Liver (tissue), 9 donors: Measurements from ENCODE around the gene MTM1. TPM values are rescaled to one million over a fixed set of nuclear protein-coding genes. Genes with fewer than 3 reads are reported as not detected.

Experiments used
- DNase-seq: peaks from one replicate; pipeline ENCODE4 v3.0.0-alpha.2; 2017; ENCODE audit warnings: low spot score
- H3K27ac ChIP-seq, 2 donors: one replicate each; pipeline ENCODE4 v1.7.0; 2013; ENCODE audit warnings: inconsistent platforms in 2 of 2, low read length in 2 of 2, control low read depth in 1 of 2, low read depth in 1 of 2, mild to moderate bottlenecking in 1 of 2
- H3K27me3 ChIP-seq, 4 donors: one replicate each; pipeline versions ENCODE4 v1.6.1 to v1.7.0; 2013; ENCODE audit warnings: low read length in 3 of 4, inconsistent platforms in 1 of 4, mild to moderate bottlenecking in 1 of 4, moderate library complexity in 1 of 4; ENCODE audit not compliant: control insufficient read depth in 4 of 4, insufficient read depth in 4 of 4
- H3K36me3 ChIP-seq, 4 donors: one replicate each; pipeline versions ENCODE4 v1.6.1 to v1.7.0; 2013; ENCODE audit warnings: low read length in 3 of 4, mild to moderate bottlenecking in 3 of 4, low read depth in 1 of 4, moderate library complexity in 1 of 4; ENCODE audit not compliant: control insufficient read depth in 4 of 4, insufficient read depth in 3 of 4
- H3K4me1 ChIP-seq, 4 donors: one replicate each; pipeline versions ENCODE4 v1.6.1 to v1.7.0; 2013; ENCODE audit warnings: low read length in 3 of 4, mild to moderate bottlenecking in 3 of 4, moderate library complexity in 1 of 4; ENCODE audit not compliant: control insufficient read depth in 4 of 4, insufficient read depth in 4 of 4
- H3K4me3 ChIP-seq, 3 donors: one replicate each; pipeline versions ENCODE4 v1.6.1 to v1.7.0; 2013; ENCODE audit warnings: low read length in 3 of 3, control low read depth in 1 of 3, low read depth in 1 of 3, mild to moderate bottlenecking in 1 of 3
- H3K9ac ChIP-seq, 2 donors: one replicate each; pipeline ENCODE4 v1.7.0; 2013; ENCODE audit warnings: low read length in 2 of 2, mild to moderate bottlenecking in 2 of 2, moderate library complexity in 2 of 2, control low read depth in 1 of 2, low read depth in 1 of 2
- H3K9me3 ChIP-seq, 4 donors: one replicate each; pipeline versions ENCODE4 v1.6.1 to v1.7.0; 2013; ENCODE audit warnings: low read length in 3 of 4; ENCODE audit not compliant: control insufficient read depth in 4 of 4
- EGR1 ChIP-seq, 2 donors: IDR thresholded peaks; 2 replicates each; pipeline ENCODE4 v1.6.1; 2016 to 2018; ENCODE audit warnings: antibody characterized with exemption in 2 of 2, low read depth in 2 of 2
- FOXA1 ChIP-seq: IDR thresholded peaks from 2 replicates; pipeline ENCODE4 v1.6.1; 2016; ENCODE audit warnings: antibody characterized with exemption
- FOXA2 ChIP-seq: IDR thresholded peaks from 2 replicates; pipeline ENCODE4 v1.6.1; 2016; ENCODE audit warnings: antibody characterized with exemption
- GABPA ChIP-seq, 2 donors: IDR thresholded peaks in 1 of 2; conservative IDR thresholded peaks in 1 of 2; 2 replicates each; pipeline ENCODE4 v1.6.1; 2016; ENCODE audit warnings: antibody characterized with exemption in 2 of 2, mild to moderate bottlenecking in 1 of 2, moderate library complexity in 1 of 2
- HNF4A ChIP-seq, 2 donors: conservative IDR thresholded peaks; 2 replicates each; pipeline ENCODE4 v1.6.1; 2016; ENCODE audit warnings: antibody characterized with exemption in 2 of 2, mild to moderate bottlenecking in 2 of 2
- HNF4G ChIP-seq: IDR thresholded peaks from 2 replicates; pipeline ENCODE4 v1.6.1; 2016; ENCODE audit warnings: antibody characterized with exemption
- JUND ChIP-seq, 2 donors: IDR thresholded peaks; 2 replicates each; pipeline ENCODE4 v1.6.1; 2016; ENCODE audit warnings: antibody characterized with exemption in 2 of 2
- NR2F2 ChIP-seq: IDR thresholded peaks from 2 replicates; pipeline ENCODE4 v1.6.1; 2016; ENCODE audit warnings: antibody characterized with exemption
- RAD21 ChIP-seq, 2 donors: IDR thresholded peaks; 2 replicates each; pipeline ENCODE4 v1.6.1; 2016; ENCODE audit warnings: antibody characterized with exemption in 2 of 2, mild to moderate bottlenecking in 2 of 2
- REST ChIP-seq: IDR thresholded peaks from 2 replicates; pipeline ENCODE4 v1.6.1; 2016; ENCODE audit warnings: antibody characterized with exemption, mild to moderate bottlenecking
- RXRA ChIP-seq, 2 donors: IDR thresholded peaks; 2 replicates each; pipeline ENCODE4 v1.6.1; 2017 to 2018; ENCODE audit warnings: antibody characterized with exemption in 2 of 2, mild to moderate bottlenecking in 1 of 2
- SP1 ChIP-seq: IDR thresholded peaks from 2 replicates; pipeline ENCODE4 v1.6.1; 2018; ENCODE audit warnings: antibody characterized with exemption, mild to moderate bottlenecking
- TAF1 ChIP-seq: conservative IDR thresholded peaks from 2 replicates; pipeline ENCODE4 v1.6.1; 2016; ENCODE audit warnings: antibody characterized with exemption, mild to moderate bottlenecking
- YY1 ChIP-seq: IDR thresholded peaks from 2 replicates; pipeline ENCODE4 v1.6.1; 2016; ENCODE audit warnings: antibody characterized with exemption, mild to moderate bottlenecking
- WGBS: extraction: QIAGEN DNeasy Blood & Tissue Kit; methylation state at CpG from one replicate; pipeline ENCODE4 v1.1.7; 2013; 5-methylcytosine and 5-hydroxymethylcytosine counted together
- polyA plus RNA-seq, 2 donors: library from polyadenylated mRNA; stranded (reverse) in 1 of 2; unstranded in 1 of 2; fragments of 200-250 nt in 1 of 2; fragments of >200 nt in 1 of 2; fragmentation: Nextera tagmentation in 1 of 2; extraction: Ambion mirVana in 1 of 2; gene quantifications; one replicate each; pipeline versions ENCODE4 v1.2.1 to v1.2.3, GENCODE V29; 2013 to 2015
- total RNA-seq, 2 donors: library from RNA; depleted of rRNA; stranded (reverse); fragments of >200 nt; gene quantifications; one replicate each; pipeline ENCODE4 v1.2.3, GENCODE V29; 2014
- TF ChIP-seq, protein P1 (sequence below): fragments of 150-350 bp; IDR thresholded peaks from 2 replicates; pipeline ENCODE4 v1.5.1; 2017; ENCODE audit warnings: improper control_type of control experiment, low read depth, low read length; ENCODE audit not compliant: missing input control
- TF ChIP-seq, protein P2 (sequence below): IDR thresholded peaks from 2 replicates; pipeline ENCODE4 v1.6.1; 2016; ENCODE audit warnings: antibody characterized with exemption
- TF ChIP-seq, protein P3 (sequence below): IDR thresholded peaks from 2 replicates; pipeline ENCODE4 v1.6.1; 2016; ENCODE audit warnings: antibody characterized with exemption
- donor health status: healthy.
- donor health status: healthy.
- donor health status: healthy.
- donor health status: healthy.
- donor health status: healthy.

Gene MTM1
- total and polyA plus RNA-seq, 4 donors: 5.9 to 21.2 (median 11.4) TPM

DNA sequence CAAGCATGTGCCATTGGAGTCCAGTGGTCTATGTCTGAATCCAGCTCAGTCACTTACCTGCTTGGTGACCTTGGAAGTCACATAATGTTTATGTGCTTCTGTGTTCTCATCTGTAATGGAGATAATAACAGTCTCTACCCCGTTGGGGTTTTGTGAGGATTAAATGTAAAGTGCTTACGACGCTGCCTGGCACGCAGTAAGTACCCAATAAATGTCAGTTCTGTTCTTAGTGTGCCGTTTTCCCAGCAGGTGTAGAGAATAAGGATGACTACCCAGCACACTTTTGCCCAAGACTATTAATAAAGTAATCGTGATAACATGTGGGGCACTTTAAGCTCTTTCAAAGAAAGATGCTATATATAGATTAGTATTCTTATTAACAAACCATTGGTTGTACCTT is 56.7 kb downstream of the MTM1 start (continued):
- TF ChIP-seq, protein P1, sequence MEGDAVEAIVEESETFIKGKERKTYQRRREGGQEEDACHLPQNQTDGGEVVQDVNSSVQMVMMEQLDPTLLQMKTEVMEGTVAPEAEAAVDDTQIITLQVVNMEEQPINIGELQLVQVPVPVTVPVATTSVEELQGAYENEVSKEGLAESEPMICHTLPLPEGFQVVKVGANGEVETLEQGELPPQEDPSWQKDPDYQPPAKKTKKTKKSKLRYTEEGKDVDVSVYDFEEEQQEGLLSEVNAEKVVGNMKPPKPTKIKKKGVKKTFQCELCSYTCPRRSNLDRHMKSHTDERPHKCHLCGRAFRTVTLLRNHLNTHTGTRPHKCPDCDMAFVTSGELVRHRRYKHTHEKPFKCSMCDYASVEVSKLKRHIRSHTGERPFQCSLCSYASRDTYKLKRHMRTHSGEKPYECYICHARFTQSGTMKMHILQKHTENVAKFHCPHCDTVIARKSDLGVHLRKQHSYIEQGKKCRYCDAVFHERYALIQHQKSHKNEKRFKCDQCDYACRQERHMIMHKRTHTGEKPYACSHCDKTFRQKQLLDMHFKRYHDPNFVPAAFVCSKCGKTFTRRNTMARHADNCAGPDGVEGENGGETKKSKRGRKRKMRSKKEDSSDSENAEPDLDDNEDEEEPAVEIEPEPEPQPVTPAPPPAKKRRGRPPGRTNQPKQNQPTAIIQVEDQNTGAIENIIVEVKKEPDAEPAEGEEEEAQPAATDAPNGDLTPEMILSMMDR: no peak
- TF ChIP-seq FOXA2 (no peak), RXRA (IDR thresholded peaks at IDR 0.05) (no peak), FOXA1 (no peak), EGR1 (IDR thresholded peaks at IDR 0.05; ENCODE audit: low read depth in 2 of 2) (no peak)

DNA sequence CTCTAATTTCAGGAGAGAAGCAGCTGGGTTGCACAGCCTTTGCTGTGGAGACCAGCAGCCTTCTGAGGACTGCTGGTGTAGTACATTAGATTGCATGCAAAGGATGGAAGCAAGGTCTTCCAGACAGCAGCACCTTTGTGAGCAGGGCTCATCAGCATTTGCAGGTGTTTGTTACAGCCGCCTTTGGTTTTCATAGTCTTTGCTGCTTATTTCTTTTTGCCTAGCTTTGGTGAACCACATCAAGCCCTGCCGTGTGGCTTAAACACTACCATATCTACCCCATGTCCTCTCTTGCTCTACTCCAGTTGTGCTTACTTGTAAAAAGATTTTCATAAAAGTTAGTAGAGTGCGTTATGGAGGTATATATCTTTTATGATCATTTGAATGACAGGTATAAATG is 57.5 kb downstream of the MTM1 start:
- H3K4me1 ChIP-seq: no peaks in the 10 kb centered on the region
- no peak for DNase-seq
- H3K9me3 ChIP-seq: no peaks in the 10 kb centered on the region
- TF ChIP-seq SP1 (no peak), FOXA1 (no peak), YY1 (no peak), RAD21 (IDR thresholded peaks at IDR 0.05) (no peak), HNF4G (no peak), TAF1 (no peak), HNF4A (conservative IDR thresholded peaks at IDR 0.05) (no peak), NR2F2 (no peak), RXRA (IDR thresholded peaks at IDR 0.05) (no peak), GABPA (IDR thresholded peaks at IDR 0.05 in 1 of 2, conservative IDR thresholded peaks at IDR 0.05 in 1 of 2) (no peak), REST (no peak), JUND (IDR thresholded peaks at IDR 0.05) (no peak), EGR1 (IDR thresholded peaks at IDR 0.05; ENCODE audit: low read depth in 2 of 2) (no peak), FOXA2 (no peak)
- TF ChIP-seq, protein P2, sequence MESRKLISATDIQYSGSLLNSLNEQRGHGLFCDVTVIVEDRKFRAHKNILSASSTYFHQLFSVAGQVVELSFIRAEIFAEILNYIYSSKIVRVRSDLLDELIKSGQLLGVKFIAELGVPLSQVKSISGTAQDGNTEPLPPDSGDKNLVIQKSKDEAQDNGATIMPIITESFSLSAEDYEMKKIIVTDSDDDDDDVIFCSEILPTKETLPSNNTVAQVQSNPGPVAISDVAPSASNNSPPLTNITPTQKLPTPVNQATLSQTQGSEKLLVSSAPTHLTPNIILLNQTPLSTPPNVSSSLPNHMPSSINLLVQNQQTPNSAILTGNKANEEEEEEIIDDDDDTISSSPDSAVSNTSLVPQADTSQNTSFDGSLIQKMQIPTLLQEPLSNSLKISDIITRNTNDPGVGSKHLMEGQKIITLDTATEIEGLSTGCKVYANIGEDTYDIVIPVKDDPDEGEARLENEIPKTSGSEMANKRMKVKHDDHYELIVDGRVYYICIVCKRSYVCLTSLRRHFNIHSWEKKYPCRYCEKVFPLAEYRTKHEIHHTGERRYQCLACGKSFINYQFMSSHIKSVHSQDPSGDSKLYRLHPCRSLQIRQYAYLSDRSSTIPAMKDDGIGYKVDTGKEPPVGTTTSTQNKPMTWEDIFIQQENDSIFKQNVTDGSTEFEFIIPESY: no peak
- TF ChIP-seq, protein P1: no peak
- TF ChIP-seq, protein P3, sequence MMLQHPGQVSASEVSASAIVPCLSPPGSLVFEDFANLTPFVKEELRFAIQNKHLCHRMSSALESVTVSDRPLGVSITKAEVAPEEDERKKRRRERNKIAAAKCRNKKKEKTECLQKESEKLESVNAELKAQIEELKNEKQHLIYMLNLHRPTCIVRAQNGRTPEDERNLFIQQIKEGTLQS: no peak
- no peaks in the 10 kb centered on the region for H3K27me3 ChIP-seq
- H3K9ac ChIP-seq: no peak overlapping the region
- no peak overlapping the region for H3K4me3 ChIP-seq
- H3K36me3 ChIP-seq: peaks cover 0 to 26% (median 18%) of the 10 kb centered on the region in 4 donors
- H3K27ac ChIP-seq: no peak overlapping the region
- 97% methylated on average over 3 of the region's 3 CpGs for WGBS
